Caki2 (cell line): ENCODE results near the gene SRD5A1. TPM values are rescaled to one million over a fixed set of nuclear protein-coding genes. Genes with fewer than 3 reads are reported as not detected.
"Not testable (repeated sequence)": the region's sequence is repeated elsewhere in the genome, so short reads cannot be mapped to it uniquely, and the experiment has no call there.

Experiments
- DNase-seq: peaks from one replicate; pipeline ENCODE4 v3.0.0-alpha.2; 2015; ENCODE audit warnings: low read depth
- in situ Hi-C: cut with HindIII; loops from 2 replicates; pipeline ENCODE4 v1.10.0; 2016; ENCODE audit warnings: low sequenced_read_pairs, low pct_unique_long_range_greater_than_20kb, mixed read lengths
- total RNA-seq: library from RNA; depleted of rRNA; stranded (reverse); fragments of >200 nt; shearing (Covaris generic); gene quantifications from 2 replicates; pipeline ENCODE4 v1.2.3, GENCODE V29; 2014; ENCODE audit warnings: low replicate concordance

SRD5A1 gene
- total RNA-seq, 1 experiment from 2014 or later, result 54.2 TPM

- in situ Hi-C loops, result no loop called here
- DNase-seq, result no peak
Measured at GRCh38 chr5:6634788-6635430, 1.7 kb downstream of the SRD5A1 start.

- DNase-seq, result no peak
- in situ Hi-C loops, result no loop called here
Measured at GRCh38 chr5:6636293-6636692, 3.1 kb downstream of the SRD5A1 start.

GRCh38 chr5:6637022-6637421, 3.8 kb downstream of the SRD5A1 start:
- no peak for DNase-seq
- in situ Hi-C loops, result no loop called here

- in situ Hi-C loops, result no loop called here
Measured at GRCh38 chr5:6637590-6637989, 4.3 kb downstream of the SRD5A1 start.

GRCh38 chr5:6638236-6638635, 5.0 kb downstream of the SRD5A1 start:
- in situ Hi-C loops, result no loop called here
- no peak for DNase-seq

More at GRCh38 chr5:6637590-6637989, 4.3 kb downstream of the SRD5A1 start:
- no peak for DNase-seq

- DNase-seq, result no peak
- in situ Hi-C loops, result no loop called here
Measured at GRCh38 chr5:6642655-6643054, 9.4 kb downstream of the SRD5A1 start.

GRCh38 chr5:6644794-6645241, 11.6 kb downstream of the SRD5A1 start:
- in situ Hi-C loops, result no loop called here
- DNase-seq, result no peak

GRCh38 chr5:6645571-6646362, 12.5 kb downstream of the SRD5A1 start:
- DNase-seq, in situ Hi-C loops: not testable (repeated sequence)

- DNase-seq, result no peak
- in situ Hi-C loops, result no loop called here
Measured at GRCh38 chr5:6649186-6649585, 15.9 kb downstream of the SRD5A1 start.

GRCh38 chr5:6649681-6650080, 16.4 kb downstream of the SRD5A1 start:
- in situ Hi-C loops, result no loop called here
- DNase-seq, result no peak

GRCh38 chr5:6652025-6652424, 18.8 kb downstream of the SRD5A1 start:
- in situ Hi-C loops, result no loop called here
- no peak for DNase-seq

- in situ Hi-C loops, result no loop called here
- DNase-seq, result no peak
Measured at GRCh38 chr5:6655432-6655831, 22.2 kb downstream of the SRD5A1 start.

- DNase-seq, result no peak
- in situ Hi-C loops, result no loop called here
Measured at GRCh38 chr5:6656680-6657079, 23.4 kb downstream of the SRD5A1 start.

GRCh38 chr5:6659941-6660684, 26.9 kb downstream of the SRD5A1 start:
- in situ Hi-C loops, result no loop called here
- DNase-seq, result peak; percentile 79

- DNase-seq, result no peak
- in situ Hi-C loops, result no loop called here
Measured at GRCh38 chr5:6660688-6661087, 27.4 kb downstream of the SRD5A1 start.

GRCh38 chr5:6666762-6667161, 33.5 kb downstream of the SRD5A1 start:
- no peak for DNase-seq
- in situ Hi-C loops, result no loop called here

GRCh38 chr5:6667648-6668047, 34.4 kb downstream of the SRD5A1 start:
- DNase-seq, result no peak
- in situ Hi-C loops, result no loop called here

- DNase-seq, result not testable (repeated sequence)
Measured at GRCh38 chr5:6668717-6669116, 35.5 kb downstream of the SRD5A1 start.

GRCh38 chr5:6673031-6673430, 39.8 kb downstream of the SRD5A1 start:
- DNase-seq, result no peak
- in situ Hi-C loops, result no loop called here

More at GRCh38 chr5:6668717-6669116, 35.5 kb downstream of the SRD5A1 start:
- in situ Hi-C loops, result not testable (repeated sequence)
